SH-SY5Y (cell line): ENCODE data around the gene PUDP.

ENCODE experiments used
- GATA2 ChIP-seq: IDR thresholded peaks from 2 replicates; pipeline ENCODE4 v1.6.1; 2011; ENCODE audit warnings: mild to moderate bottlenecking, low read depth, low read length
- GATA3 ChIP-seq: IDR thresholded peaks from 2 replicates; pipeline ENCODE4 v1.6.1; 2011; ENCODE audit warnings: low read depth, mild to moderate bottlenecking, low read length, moderate library complexity

Gene PUDP

DNA sequence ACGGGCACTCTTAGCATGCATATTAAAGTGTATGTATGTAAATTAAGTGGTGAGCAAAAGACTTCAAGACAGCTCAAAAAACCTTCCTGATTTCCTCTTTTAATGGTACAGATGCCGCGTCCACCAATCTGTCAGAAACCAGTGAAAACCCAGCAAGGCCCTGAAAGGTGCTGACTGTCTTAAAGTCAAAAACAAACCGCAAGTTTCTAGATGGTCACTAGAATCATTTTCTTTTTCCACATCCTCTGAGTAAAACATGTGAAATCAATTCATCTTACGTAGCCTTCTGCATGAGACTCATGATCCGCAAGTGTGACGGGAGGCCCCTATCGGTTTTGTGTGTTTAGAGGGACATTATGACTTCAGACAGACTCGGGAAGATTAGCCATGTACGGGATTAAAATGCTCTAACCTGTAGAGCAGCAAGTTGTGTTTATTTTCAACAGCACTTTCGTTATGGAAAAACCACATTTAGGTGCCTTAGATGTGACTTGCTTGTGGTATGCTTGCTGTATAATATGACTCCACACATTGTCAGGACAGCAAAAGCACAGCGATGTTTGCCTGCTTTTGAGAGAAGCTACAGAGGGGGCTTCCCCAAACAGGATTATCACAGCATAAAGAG is 88.6 kb downstream of the PUDP start:
- TF ChIP-seq GATA2 (no peak), GATA3 (no peak)

DNA sequence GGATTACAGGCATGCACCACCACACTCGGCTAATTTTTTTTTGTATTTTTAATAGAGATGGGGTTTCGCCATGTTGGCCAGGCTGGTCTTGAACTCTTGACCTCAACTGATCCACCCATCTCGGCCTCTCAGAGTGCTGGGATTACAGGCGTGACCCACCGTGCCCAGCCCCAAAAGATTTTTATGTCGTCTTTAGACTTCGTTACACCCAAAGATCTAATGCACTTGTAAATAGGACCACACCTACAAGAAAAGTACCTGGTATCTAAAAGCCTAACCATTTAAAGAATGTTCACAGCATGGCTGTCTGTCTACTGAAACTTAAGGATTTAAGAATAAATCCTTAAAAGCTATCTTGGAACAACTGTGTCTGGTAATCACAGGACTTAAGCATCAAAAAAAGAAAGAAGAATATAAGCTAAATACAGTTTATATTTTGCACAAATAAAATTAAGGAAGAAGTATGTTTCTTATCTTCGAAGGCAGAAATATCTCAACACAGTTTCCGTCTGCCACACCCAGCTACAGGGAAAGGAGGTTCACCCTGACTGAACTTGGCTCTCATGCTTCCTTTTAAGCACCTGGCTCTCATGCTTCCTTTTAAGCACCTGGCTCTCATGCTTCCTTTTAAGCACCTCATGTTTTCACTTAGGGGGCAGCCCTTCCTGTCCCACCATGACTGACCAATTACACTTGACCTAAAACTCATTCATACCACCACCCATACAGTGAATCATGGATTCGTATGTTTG is 92.4 kb downstream of the PUDP start:
- TF ChIP-seq GATA2 (no peak), GATA3 (no peak)

DNA sequence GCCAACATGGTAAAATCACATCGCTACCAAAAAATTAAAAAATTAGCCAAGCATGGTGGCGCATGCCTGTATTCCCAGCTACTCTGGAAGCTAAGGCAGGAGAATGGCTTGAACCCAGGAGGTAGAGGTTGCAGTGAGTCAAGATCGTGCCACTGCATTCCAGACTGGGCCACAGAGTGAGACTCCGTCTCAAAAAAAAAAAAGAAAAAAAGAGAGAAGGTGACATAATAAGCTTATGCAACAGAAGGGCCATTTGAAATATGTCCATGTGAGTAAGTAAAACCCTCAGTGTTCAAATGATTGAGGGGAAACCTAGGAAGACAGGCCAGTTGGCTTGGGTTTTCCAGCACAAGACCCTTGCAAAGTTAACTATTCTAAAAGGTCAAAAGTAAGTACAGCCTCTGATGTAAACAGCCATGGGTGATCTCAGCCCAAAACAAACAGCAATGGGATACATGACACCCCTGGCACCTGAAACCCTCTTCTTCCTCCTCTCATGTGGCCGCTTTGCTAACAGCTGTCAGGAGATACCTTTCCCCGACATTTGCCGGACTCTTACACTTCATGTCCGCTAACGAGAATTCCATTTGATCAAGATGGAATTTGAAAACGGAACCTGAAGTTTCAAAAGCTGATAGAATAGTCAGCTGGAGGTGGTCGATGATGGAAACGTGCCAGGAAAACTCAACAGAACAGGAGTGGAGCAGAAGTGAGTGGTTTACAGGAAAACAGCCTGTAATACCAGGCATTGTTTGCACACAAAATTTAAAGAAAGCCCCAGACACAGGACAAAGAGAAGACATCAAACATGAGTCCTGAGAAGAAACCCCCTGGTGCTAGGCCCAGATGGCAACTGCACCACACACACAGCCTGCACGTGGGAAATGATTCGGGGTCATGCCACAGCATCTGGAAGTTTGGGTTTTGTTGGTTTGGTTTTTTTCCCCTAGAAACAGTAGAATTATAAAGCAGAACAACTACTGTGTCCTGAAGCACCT is 93.4 kb downstream of the PUDP start:
- no peak for TF ChIP-seq GATA3
- no peak for TF ChIP-seq GATA2

DNA sequence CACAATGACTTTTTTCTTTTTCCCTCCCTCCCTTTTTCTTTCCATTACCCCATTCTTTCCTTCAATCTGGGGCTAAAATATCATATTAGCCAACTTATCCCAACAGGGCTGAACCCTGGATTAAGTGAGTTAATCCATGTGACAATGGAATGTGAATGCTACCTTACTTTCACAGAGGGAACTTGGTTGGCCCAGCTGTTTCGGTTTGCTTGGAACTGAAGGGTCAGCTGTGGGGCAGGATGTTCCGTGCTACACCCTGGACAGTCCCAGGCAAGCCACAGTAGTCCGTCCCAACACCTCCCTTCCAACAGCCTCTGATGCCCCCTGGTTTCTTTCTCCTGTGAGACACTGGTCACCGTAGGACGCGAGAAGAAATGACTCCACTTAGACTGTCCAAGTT is 95.4 kb downstream of the PUDP start:
- TF ChIP-seq GATA3 (no peak), GATA2 (no peak)

DNA sequence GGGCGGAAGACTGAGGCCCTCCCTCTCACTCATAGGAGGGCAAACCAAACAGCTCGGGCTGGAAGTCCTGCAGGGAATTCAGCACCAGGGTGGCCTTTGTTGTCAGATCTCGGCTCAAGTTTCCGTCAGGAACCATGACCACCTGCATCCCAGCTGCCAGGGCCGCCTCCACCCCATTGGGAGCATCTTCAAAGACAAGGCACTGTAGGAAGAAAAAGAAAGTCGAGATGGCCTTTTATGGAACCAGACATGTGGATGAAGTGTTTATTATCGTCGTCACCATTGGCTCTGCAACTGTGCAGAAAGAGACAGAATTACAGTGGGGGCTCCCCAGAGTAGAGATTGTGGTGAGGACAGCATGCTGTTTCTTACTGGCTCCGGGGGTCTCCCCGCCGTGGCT is 97.7 kb downstream of the PUDP start:
- no peak for TF ChIP-seq GATA3
- TF ChIP-seq GATA2 = no peak

DNA sequence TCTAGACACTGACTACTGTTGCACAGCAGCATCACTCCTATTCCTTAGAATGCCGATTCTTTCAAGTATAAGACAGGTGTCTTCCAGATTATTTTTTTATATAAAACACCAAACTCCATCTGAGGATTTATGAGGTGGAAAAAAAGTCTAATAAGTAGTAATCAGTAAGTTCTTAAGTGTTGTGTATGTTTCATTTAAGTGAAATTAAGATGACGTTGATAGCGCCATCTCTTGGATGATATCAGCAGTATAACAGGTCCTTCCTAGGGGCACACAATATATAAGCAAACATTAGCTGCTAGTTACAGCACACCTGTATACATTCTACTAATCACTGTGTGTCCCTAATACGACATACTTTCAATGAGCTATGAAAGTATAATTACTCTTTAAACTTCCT is 100.0 kb downstream of the PUDP start:
- no peak for TF ChIP-seq GATA2

DNA sequence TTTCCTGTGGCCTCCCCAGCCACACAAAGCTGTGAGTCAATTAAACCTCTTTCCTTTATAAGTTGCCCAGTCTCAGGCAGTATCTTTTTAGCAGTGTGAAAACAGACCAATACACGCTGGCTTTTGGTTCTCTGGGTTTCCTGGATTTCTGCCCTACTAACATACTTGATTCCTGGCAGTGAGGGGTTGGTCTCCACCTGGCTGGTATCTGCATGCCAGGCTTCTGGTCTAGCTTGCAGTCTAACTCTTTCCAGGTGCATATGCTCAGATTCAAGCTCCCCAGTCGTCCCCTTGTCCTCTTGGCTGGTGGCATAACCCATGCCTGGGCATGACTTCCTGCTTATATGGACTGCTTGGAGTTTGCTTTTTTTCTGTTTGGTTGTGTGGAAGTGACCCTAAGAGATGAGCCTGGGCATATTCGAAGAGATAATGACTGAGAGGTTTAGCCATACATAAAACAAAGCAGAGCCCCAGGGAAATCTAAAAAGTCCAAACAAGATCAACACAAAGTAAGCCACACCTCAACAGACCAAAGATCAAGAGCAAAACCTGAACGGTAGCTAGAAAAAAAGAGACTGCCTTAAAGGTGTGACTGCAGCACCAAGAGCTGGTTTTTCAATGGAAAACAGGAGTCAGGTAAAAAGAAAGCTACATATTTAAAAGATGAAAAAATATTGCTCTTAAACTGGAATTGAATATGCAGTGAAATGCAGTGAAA is 102.6 kb downstream of the PUDP start:
- TF ChIP-seq GATA3 = no peak

DNA sequence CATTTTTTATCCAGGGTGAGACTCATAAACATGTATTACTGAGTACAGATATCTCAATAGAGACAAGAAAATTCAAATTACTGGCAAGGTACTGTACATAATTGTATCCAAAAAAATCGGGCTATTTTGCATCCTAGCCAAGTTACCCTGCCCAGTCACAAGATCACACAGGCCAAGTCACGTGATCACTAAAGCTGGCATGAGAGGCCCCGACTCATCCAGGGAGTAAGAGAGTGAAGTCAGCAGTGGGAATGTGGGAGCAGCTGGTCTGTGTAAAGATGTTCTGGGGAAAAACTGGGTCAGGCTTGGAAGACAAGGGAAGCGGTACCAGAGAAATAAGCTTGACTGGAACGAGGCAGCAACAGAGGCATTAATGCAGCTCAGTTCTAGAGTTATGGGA is 119.7 kb downstream of the PUDP start:
- TF ChIP-seq GATA3 (no peak), GATA2 (no peak)

DNA sequence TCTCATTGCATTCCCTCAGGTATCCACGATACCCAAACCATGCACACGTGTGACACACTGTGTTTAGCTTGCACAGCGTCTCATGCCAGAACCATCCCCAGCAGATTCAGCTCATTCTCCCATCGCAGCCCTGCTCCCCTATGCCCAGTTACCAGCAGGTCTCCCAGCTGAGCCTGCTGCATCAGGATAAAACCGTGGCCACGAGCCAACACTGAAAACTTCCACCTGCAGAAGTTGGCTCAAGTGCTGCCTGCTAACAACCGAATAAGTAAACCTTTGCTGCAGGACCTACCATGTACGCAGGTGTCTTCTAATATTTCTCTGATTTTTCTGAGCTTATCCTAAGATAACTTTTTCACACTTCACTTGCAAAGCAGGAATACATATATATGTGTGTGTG is 120.9 kb downstream of the PUDP start:
- no peak for TF ChIP-seq GATA2
- no peak for TF ChIP-seq GATA3

DNA sequence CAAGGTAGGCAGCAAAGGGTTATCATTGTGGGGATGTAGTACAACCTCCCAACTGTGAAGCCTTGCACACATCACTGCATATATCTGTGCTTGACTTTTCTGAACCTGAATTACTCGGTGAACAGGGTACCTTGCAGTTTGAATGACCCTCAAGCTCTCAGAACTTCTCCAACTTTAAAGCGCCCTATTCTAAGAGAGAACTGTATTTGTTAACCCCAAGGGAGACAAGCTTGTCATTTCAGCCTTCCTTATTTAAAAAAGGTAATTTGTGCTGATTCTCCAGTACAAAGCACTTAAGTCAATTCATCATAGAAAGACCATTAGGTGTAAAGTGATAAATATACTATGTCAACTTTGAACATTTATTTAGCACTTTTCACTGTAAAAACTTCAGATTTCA is 122.5 kb downstream of the PUDP start:
- TF ChIP-seq GATA3 (no peak), GATA2 (no peak)

DNA sequence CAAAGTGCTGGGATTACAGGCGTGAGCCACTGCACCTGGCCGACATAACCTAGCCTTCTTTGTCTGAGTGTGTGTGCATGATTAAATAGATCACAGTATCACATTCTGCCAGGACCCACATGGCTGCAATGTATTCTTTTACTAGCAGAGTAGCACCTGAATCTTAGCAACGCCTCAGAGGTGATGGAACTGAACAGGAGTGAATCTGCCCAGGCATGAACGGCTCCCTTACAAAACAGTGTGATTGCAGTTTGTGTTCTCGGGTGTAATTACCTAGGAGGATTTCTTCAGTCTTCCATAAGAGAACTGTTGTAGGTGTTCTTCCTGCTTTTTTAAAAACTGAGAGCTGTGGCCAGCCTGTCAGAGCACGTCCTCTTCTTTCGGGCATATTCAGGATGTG is 123.1 kb downstream of the PUDP start:
- TF ChIP-seq GATA2 (no peak), GATA3 (no peak)

DNA sequence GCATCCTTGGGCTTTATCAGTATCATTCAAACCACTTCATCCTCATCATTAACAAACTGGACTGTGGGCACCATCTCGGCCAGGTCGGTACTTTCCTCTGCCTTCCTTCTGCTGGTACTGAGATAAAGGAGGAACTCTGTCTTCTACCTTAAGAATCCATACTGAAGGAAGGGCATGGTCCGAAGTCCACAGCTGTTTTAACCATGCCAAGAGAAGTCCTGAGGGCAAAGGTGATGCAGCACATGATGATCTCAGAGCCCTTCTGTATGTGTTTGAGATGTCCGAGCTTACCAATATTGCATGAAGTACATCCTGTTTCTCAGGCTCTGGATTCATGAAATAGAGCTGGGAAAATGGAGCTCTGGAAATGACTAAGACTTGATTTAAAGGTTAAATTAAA is 126.0 kb downstream of the PUDP start:
- no peak for TF ChIP-seq GATA3
- TF ChIP-seq GATA2 = no peak

DNA sequence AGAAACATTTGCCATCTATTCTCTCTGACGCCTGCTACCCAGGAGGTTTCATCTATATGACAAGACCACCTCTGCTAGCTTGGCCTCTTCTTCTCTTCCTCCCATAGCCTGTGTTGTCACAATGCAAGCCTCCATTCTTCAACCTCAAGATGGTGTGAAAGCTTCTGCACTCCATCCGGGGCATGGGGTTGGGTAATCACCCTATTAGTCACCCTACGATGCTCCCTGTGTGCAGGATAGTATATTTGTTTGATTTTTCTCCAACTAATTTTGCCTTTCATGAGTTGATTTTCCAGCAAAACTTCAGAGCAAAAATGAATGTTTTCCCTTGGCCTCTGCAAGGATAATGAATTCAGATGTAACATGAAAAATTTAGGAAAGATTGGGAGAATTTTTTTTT is 128.4 kb downstream of the PUDP start:
- TF ChIP-seq GATA3 (no peak), GATA2 (no peak)

DNA sequence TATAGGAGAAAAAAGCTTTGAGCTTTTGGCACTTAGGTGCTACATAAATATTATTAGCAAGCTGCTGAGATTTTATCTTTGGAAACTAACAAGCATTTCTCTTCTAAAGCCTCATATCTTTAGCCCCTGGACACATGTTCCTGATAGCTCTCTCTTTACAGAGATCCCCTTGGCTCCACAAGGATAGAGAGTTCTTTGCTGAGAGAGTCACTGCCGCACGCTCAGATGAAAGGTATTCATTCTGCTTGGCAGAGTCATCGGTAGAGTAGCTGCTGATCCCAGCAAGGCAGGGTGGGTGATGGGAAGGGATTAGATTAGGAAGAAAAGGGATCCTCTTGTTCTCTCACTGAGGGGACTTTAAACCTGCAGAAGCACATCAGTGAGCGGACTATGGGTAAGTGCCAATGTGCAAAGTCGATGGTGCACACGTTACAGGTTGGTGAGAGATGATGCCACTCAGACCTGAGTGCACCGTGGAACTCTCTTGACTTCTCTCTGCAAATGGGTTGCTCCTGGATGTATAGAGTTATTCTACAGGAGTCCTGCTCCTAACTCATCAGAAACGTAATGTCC is 135.6 kb downstream of the PUDP start:
- peak; percentile 57 for TF ChIP-seq GATA2
